HepG2 (cell line): ENCODE data around the gene MYO1G. TPM values are rescaled to one million over a fixed set of nuclear protein-coding genes. Genes with fewer than 3 reads are reported as not detected.

Experiments
- E2F5 ChIP-seq: sonication (generic); formaldehyde crosslinking; conservative IDR thresholded peaks from 2 replicates; pipeline ENCODE4 v1.4.0; 2020; ENCODE audit warnings: missing genetic modification reagents
- ETV5 ChIP-seq: IDR thresholded peaks from 2 replicates; pipeline ENCODE4 v1.6.1; 2018; ENCODE audit warnings: missing biosample characterization, missing genetic modification reagents, inconsistent platforms, borderline replicate concordance
- GATAD1 ChIP-seq: IDR thresholded peaks from 2 replicates; pipeline ENCODE4 v1.6.1; 2016; ENCODE audit warnings: missing genetic modification reagents, missing compliant biosample characterization
- IRF1 ChIP-seq: sonication (generic); formaldehyde crosslinking; IDR thresholded peaks from 2 replicates; pipeline ENCODE4 v1.4.0; 2020; ENCODE audit warnings: low read depth, mild to moderate bottlenecking, missing genetic modification reagents
- KAT2B ChIP-seq: fragments of 150-350 bp; IDR thresholded peaks from 2 replicates; pipeline ENCODE4 v1.6.1; 2014; ENCODE audit warnings: low read depth, low read length, borderline replicate concordance
- KDM6A ChIP-seq: IDR thresholded peaks from 2 replicates; pipeline ENCODE4 v1.6.1; 2016; ENCODE audit warnings: low read depth
- NR2C2 ChIP-seq: sonication (generic); formaldehyde crosslinking; IDR thresholded peaks from 2 replicates; pipeline ENCODE4 v1.4.0; 2020; ENCODE audit warnings: missing genetic modification reagents, mild to moderate bottlenecking, moderate library complexity, borderline replicate concordance
- PHF20 ChIP-seq: sonication (generic); formaldehyde crosslinking; IDR thresholded peaks from 2 replicates; pipeline ENCODE4 v1.5.0; 2020; ENCODE audit warnings: mild to moderate bottlenecking, missing genetic modification reagents
- RAD21 ChIP-seq: fragments of 450-650 bp; formaldehyde crosslinking; IDR thresholded peaks from 2 replicates; pipeline ENCODE4 v1.5.0; 2020; ENCODE audit warnings: mild to moderate bottlenecking
- RFXANK ChIP-seq: IDR thresholded peaks from 2 replicates; pipeline ENCODE4 v1.6.1; 2016
- SSRP1 ChIP-seq: IDR thresholded peaks from 2 replicates; pipeline ENCODE4 v1.6.1; 2016; ENCODE audit warnings: control low read depth
- ZFP62 ChIP-seq: sonication (generic); formaldehyde crosslinking; IDR thresholded peaks from 2 replicates; pipeline ENCODE4 v1.4.0; 2020; ENCODE audit warnings: missing genetic modification reagents
- ZNF484 ChIP-seq: sonication (generic); formaldehyde crosslinking; IDR thresholded peaks from 2 replicates; pipeline ENCODE4 v1.5.1; 2020; ENCODE audit warnings: mild to moderate bottlenecking, low read depth, missing genetic modification reagents, borderline replicate concordance
- ZNF674 ChIP-seq: sonication (generic); formaldehyde crosslinking; IDR thresholded peaks from 2 replicates; pipeline ENCODE4 v1.5.0; 2020; ENCODE audit warnings: low read depth, mild to moderate bottlenecking, missing genetic modification reagents
- ZNF879 ChIP-seq: sonication (generic); formaldehyde crosslinking; IDR thresholded peaks from 2 replicates; pipeline ENCODE4 v1.8.1; 2023; ENCODE audit warnings: missing genetic modification reagents
- polyA plus RNA-seq, 8 experiments: library from polyadenylated mRNA; depleted of rRNA in 3 of 8; stranded (reverse) in 7 of 8; unstranded in 1 of 8; fragments of >200 nt; fragmentation: Illumina TruSeq in 4 of 8; extraction: Trizol in 4 of 8; gene quantifications; 2 replicates each; pipeline versions ENCODE4 v1.2.1 to v1.2.3, GENCODE V29; 2011 to 2016; ENCODE audit warnings: low read depth in 4 of 8, missing spikeins in 1 of 8, mixed read lengths in 1 of 8; ENCODE audit not compliant: insufficient read depth in 1 of 8
- total RNA-seq, 5 experiments: library from RNA; depleted of rRNA; stranded (reverse); fragments of >200 nt; fragmentation: Illumina TruSeq; extraction: Trizol; gene quantifications; 2 replicates each; pipeline ENCODE4 v1.2.3, GENCODE V29; 2016; ENCODE audit warnings: low read depth in 1 of 5
- TF ChIP-seq, protein P1 (sequence below): sonication (generic); formaldehyde crosslinking; IDR thresholded peaks from 2 replicates; pipeline ENCODE4; 2020; ENCODE audit warnings: missing genetic modification reagents, mild to moderate bottlenecking, borderline replicate concordance
- TF ChIP-seq, protein P2 (sequence below), 2 experiments: sonication (generic) in 1 of 2; formaldehyde crosslinking in 1 of 2; IDR thresholded peaks; 2 replicates each; pipeline versions ENCODE4 v1.5.1 to v1.6.1; 2011 to 2020; ENCODE audit warnings: borderline replicate concordance in 1 of 2, low read depth in 1 of 2, low read length in 1 of 2, mild to moderate bottlenecking in 1 of 2, missing genetic modification reagents in 1 of 2, moderate library complexity in 1 of 2
- TF ChIP-seq, protein P3 (sequence below): sonication (generic); formaldehyde crosslinking; IDR thresholded peaks from 2 replicates; pipeline ENCODE4 v1.4.0; 2020; ENCODE audit warnings: missing genetic modification reagents
- TF ChIP-seq, protein P4 (sequence below): conservative IDR thresholded peaks from 2 replicates; pipeline ENCODE4 v1.6.1; 2018; ENCODE audit warnings: missing genetic modification reagents

MYO1G gene
- total and polyA plus RNA-seq, 2 of the 13 experiments (the other 11 are each of a cell fraction or from before 2014, with no cell fraction given), result 0.29 to 1.1 TPM

GRCh38 chr7:44999245-45000092 is 20.7 kb upstream of the MYO1G start (continued):
- TF ChIP-seq, protein P1, sequence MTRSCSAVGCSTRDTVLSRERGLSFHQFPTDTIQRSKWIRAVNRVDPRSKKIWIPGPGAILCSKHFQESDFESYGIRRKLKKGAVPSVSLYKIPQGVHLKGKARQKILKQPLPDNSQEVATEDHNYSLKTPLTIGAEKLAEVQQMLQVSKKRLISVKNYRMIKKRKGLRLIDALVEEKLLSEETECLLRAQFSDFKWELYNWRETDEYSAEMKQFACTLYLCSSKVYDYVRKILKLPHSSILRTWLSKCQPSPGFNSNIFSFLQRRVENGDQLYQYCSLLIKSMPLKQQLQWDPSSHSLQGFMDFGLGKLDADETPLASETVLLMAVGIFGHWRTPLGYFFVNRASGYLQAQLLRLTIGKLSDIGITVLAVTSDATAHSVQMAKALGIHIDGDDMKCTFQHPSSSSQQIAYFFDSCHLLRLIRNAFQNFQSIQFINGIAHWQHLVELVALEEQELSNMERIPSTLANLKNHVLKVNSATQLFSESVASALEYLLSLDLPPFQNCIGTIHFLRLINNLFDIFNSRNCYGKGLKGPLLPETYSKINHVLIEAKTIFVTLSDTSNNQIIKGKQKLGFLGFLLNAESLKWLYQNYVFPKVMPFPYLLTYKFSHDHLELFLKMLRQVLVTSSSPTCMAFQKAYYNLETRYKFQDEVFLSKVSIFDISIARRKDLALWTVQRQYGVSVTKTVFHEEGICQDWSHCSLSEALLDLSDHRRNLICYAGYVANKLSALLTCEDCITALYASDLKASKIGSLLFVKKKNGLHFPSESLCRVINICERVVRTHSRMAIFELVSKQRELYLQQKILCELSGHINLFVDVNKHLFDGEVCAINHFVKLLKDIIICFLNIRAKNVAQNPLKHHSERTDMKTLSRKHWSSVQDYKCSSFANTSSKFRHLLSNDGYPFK (CRISPR knock-in tag), result no peak
- TF ChIP-seq IRF1 (CRISPR knock-in tag), result no peak
- no peak for TF ChIP-seq KAT2B
- no peak for TF ChIP-seq KDM6A (CRISPR knock-in tag)
- TF ChIP-seq SSRP1, result no peak
- TF ChIP-seq, protein P2, sequence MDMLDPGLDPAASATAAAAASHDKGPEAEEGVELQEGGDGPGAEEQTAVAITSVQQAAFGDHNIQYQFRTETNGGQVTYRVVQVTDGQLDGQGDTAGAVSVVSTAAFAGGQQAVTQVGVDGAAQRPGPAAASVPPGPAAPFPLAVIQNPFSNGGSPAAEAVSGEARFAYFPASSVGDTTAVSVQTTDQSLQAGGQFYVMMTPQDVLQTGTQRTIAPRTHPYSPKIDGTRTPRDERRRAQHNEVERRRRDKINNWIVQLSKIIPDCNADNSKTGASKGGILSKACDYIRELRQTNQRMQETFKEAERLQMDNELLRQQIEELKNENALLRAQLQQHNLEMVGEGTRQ (IDR thresholded peaks at IDR 0.05; ENCODE audit: low read depth, low read length), result no peak
- TF ChIP-seq, protein P2 (CRISPR knock-in tag; IDR thresholded peaks at IDR 0.05; ENCODE audit: borderline replicate concordance), result no peak
- 0 out of 2 replicates have a peak, but pooled peaks have one; percentile 22 for TF ChIP-seq PHF20 (CRISPR knock-in tag)
- no peak for TF ChIP-seq RFXANK
- TF ChIP-seq GATAD1, result peak; percentile 73; the same call in 1 of the 2 replicates
- no peak for TF ChIP-seq ZNF484 (CRISPR knock-in tag)
- TF ChIP-seq RAD21, result 0 out of 2 replicates have a peak, but pooled peaks have one; percentile 18
- no peak for TF ChIP-seq ZNF674 (CRISPR knock-in tag)
- peak; percentile 78 for TF ChIP-seq E2F5 (CRISPR knock-in tag)
- TF ChIP-seq, protein P3, sequence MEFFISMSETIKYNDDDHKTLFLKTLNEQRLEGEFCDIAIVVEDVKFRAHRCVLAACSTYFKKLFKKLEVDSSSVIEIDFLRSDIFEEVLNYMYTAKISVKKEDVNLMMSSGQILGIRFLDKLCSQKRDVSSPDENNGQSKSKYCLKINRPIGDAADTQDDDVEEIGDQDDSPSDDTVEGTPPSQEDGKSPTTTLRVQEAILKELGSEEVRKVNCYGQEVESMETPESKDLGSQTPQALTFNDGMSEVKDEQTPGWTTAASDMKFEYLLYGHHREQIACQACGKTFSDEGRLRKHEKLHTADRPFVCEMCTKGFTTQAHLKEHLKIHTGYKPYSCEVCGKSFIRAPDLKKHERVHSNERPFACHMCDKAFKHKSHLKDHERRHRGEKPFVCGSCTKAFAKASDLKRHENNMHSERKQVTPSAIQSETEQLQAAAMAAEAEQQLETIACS, result peak; percentile 73
- TF ChIP-seq, protein P4, sequence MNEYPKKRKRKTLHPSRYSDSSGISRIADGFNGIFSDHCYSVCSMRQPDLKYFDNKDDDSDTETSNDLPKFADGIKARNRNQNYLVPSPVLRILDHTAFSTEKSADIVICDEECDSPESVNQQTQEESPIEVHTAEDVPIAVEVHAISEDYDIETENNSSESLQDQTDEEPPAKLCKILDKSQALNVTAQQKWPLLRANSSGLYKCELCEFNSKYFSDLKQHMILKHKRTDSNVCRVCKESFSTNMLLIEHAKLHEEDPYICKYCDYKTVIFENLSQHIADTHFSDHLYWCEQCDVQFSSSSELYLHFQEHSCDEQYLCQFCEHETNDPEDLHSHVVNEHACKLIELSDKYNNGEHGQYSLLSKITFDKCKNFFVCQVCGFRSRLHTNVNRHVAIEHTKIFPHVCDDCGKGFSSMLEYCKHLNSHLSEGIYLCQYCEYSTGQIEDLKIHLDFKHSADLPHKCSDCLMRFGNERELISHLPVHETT (CRISPR knock-in tag), result 0 out of 2 replicates have a peak, but pooled peaks have one; percentile 16
- no peak for TF ChIP-seq ZNF879 (CRISPR knock-in tag)
- no peak for TF ChIP-seq ZFP62 (CRISPR knock-in tag)
- peak; percentile 25; the same call in 1 of the 2 replicates for TF ChIP-seq ETV5 (CRISPR knock-in tag)
- TF ChIP-seq NR2C2, result no peak
